HG02588 (cell line): Measurements from ENCODE around the gene HHIPL1.

Experiments used
- ATAC-seq: cut with Tn5 transposase; IDR thresholded peaks from one replicate; pipeline ENCODE4 v1.9.1; 2021; ENCODE audit warnings: mild to moderate bottlenecking, moderate library complexity; ENCODE audit not compliant: unreplicated experiment

HHIPL1 gene

DNA sequence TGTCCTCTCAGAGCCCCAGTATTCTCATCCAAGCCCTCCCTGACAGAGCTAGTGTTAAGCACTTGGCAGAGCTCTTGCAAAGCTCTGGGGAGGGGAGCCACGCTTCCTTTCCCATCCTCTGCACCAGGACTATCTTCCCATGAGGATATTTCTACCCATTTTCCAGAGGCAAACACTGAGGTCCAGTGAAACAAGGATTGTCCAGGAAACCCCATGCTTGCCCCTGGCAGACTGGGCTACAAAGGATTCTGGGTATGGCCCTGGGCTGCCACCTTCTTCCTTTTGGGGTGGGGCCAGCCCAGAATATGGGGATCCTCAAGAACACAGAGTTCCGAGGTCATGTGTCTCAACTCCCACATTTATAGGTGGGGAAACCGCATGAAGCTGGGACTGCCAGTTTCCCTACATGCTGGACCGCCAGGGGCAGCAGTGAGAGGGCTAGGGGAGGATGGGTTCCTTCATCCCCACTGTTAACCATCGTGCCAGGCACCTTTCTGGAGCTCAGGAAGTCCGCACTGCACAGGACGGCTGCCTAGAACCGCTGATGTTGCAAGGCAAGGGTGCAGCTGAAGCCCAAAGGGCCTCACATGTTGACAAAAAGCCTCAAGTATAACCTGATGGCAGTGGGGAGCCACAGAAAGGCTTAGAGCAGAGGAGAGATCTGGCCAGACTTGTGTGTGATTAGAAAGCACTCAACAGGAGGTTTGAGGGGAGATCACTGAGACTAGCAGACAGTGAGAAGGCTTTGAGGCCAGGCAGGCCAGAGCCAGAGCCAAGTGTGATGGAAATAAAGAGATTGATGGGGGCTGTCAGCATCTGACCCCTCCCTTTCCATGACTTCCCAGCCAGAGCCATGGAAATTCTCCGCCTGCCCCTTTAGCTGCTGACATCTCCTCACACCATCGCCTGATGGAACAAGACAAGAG lies 35.4 kb upstream of the HHIPL1 start:
- no peak for ATAC-seq

DNA sequence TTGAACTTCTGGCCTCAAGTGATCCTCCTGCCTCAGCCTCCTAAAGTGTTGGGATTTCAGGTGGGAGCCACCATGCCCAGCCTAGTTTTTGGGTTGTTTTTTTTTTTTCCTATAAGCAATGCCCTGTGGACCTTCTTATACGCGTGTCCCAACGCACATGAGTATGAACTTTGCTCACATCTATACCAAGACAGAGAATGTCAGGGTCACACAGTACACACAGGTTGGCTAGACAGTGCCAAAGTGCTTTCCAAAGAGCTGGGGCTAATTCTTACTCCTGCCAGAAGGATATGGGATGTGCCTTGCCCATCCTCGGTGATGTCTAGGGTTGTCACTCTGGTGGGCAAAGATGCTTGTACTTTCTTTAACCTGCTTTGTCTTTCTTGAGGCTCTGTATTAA lies 33.3 kb upstream of the HHIPL1 start:
- no peak for ATAC-seq

DNA sequence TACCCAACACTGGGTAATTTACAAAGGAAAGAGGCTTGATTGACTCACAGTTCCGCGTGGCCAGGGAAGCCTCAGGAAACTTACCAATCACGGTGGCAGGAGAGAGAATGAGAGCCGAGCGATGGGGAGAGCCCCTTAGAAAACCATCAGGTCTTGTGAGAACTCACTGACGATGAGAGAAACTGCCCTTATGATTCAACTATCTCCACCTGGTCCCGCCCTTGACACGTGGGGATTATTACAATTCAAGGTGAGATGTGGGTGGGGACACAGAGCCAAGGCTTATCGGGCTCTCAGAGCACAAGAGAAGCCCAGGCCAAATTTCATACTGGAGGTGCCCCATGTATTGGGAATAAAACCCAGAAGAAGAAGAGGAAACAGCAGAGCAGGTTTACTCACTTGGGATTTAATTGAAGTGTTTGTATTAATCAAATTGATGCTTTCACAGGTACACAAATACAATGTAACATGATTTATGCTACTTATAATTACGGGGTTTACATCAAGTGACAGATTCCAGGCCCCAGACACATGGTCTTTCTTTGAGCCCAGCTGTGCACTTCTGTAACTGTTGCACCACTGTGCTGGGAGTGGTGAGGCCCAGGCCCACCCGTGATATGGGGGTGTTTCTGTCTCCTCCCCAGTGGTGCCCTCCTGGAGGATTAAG lies 32.7 kb upstream of the HHIPL1 start:
- ATAC-seq: no peak

GRCh38 chr14:99612738-99613330 lies 32.1 kb upstream of the HHIPL1 start:
- no peak for ATAC-seq

GRCh38 chr14:99615497-99616157 lies 29.3 kb upstream of the HHIPL1 start:
- no peak for ATAC-seq

DNA sequence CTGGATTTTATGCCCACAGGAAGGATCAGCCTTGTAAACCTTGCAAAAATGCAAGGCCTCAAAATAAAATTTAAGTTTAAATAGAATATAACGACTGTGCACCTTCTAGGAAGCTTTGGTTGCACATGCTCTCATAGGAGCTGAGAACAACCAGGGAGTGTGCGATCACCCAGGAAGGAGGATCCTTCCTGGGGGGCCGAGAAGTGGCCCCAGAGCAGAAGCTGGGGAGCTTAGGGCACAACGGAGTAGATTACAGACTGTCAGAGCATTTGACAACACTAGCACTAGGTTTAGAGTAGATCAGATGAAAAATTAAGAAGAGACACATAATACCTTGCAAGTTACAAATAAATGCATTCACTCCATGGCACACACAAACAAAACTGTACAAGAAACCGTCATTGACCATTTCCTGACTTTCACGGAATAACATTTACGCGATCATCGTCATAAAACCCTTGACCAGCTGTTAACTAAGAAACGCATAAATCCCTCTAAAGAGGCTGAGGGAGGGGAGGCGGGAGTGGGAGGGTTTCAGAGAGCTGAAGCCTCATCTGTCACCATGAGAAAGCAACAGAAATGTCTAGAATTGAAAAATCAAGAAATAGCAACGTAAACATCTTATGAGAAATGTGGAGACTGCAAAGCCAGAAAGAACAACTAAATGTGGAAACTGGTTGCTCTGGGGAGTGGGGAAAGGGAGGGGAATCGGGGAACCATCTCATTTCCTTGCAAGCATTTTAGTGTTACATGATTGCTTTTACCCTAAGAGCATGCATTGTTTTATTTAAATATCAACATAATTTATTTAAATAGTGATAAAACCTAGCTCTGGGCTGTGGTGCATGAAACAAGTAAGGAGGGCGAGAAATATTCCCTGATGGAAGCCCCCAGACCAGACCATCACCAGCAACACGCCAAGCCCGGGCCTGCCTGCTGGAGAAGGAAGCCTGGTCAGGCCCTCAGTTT lies 27.8 kb upstream of the HHIPL1 start:
- no peak for ATAC-seq

GRCh38 chr14:99619835-99620834 lies 24.8 kb upstream of the HHIPL1 start:
- ATAC-seq: no peak

DNA sequence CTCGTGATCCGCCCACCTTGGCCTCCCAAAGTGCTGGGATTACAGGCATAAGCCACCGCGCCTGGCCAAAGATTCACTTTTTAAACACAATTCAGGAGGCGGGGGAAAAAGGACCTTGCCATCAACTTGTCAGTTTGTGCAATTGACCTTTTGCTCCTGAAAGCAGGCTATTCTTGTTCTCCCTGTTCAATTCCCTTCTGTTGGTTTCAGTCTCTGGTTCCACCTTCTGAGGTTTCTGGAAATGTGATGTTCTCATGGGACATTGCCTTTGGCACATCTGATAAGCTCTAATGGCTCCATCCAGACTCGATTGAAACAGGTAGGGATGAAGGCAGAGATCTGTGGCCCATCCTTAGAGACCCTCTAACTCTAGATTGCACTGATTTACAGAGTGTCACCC lies 23.0 kb upstream of the HHIPL1 start:
- no peak for ATAC-seq

- ATAC-seq: no peak
Observed at GRCh38 chr14:99624024-99624423, 20.9 kb upstream of the HHIPL1 start.

- no peak for ATAC-seq
Observed at GRCh38 chr14:99624971-99625370, 20.0 kb upstream of the HHIPL1 start.

GRCh38 chr14:99625476-99625875 lies 19.5 kb upstream of the HHIPL1 start:
- ATAC-seq: no peak

DNA sequence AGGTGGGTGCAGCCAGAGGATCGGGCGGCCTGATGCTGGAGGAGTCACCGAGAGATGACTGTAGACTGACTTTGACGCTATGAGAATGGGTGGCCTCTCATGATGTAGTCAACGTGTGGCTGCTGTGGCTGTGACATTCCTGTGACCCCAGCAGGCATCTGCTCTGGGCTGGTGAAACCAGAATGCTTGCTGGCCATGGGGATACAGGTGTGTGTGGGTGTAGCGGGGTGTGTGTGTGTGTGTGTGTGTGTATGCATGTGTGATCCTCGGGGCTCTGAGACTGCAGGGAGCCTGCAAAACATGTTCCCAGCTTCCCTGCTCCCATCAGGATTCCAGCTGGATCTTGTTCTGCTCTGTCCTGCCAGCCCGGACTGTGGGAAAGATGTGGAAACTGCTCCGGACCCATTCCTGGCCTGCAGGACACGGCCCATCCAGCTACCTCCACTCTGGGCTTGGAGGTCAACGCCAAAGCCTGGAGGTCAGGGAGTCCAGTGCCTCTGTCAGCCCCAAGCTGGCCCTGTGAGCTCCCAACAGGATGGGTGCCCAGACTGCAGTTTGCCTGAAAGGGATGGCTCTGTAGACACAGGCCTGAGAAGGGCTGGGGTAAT lies 18.8 kb upstream of the HHIPL1 start:
- ATAC-seq: no peak

DNA sequence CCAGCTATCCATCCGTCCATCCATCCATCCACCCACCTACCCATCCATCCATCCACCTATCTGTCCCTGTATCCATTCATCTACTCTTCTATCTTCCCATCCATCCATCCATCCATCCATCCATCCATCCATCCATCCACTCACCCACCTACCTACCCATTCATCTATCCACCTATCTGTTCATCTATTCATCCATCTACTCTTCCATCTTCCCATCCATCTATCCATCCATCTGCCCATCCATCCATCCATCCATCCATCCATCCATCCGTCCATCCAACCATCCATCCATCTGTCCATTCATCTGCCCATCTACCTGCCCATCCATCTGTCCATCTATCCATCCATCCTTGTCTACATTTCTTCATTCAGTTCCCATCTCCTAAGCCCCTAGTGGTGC lies 17.8 kb upstream of the HHIPL1 start:
- no peak for ATAC-seq

GRCh38 chr14:99627510-99628381 lies 17.2 kb upstream of the HHIPL1 start:
- ATAC-seq: no peak

DNA sequence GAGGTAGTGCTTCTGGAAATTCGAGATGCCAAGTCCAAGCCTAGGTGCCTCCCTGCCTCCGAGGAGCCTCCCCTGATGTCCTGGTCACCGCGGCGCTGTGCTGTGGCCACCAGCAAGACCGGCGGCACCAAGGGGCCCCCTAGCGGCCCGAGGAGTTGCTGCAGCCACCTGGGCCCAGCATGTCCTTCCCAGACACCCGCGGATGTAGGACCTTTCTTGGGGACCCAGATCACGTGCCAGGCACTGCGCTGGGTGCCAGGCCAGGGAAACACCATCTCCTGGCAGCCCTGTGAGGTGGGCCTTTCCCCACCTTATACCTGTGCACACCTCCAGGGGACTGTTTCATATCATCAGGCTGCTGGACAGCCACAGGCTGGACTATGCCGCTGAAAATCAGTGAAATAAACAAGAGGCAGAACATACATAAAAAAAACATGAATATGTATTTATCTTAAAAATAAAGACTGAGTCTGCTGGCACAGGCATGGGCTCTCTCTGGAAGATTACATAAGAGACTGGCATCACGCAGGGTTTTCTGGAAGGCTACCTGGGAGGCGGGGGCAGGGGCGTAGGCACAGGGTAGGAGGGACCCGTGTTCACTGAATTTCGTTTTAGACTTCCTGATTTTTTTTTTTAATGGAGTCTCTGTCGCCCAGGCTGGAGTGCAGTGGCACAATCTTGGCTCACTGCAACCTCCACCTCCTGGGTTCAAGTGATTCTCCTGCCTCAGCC lies 15.9 kb upstream of the HHIPL1 start:
- peak; percentile 58 for ATAC-seq

GRCh38 chr14:99630202-99630601 lies 14.7 kb upstream of the HHIPL1 start:
- ATAC-seq: no peak
